Spinal cord (tissue), 10 donors: ENCODE data around the gene FAXDC2. TPM values are rescaled to one million over a fixed set of nuclear protein-coding genes. Genes with fewer than 3 reads are reported as not detected.
"Not testable (repeated sequence)": the region's sequence is repeated elsewhere in the genome, so short reads cannot be mapped to it uniquely, and the experiment has no call there.

Experiments used
- DNase-seq, 6 donors: peaks; one replicate each; pipeline versions ENCODE4 v3.0.0 to v3.0.0-alpha.2; 2013 to 2015; ENCODE audit warnings: low spot score in 6 of 6, low read depth in 4 of 6
- H3K27ac ChIP-seq: one replicate; pipeline ENCODE4 v1.5.1; 2013; ENCODE audit warnings: low read depth, low read length, control low read depth
- H3K27me3 ChIP-seq: one replicate; pipeline ENCODE4 v1.6.1; 2013; ENCODE audit warnings: low read length; ENCODE audit not compliant: control insufficient read depth, insufficient read depth
- H3K36me3 ChIP-seq: one replicate; pipeline ENCODE4 v1.6.1; 2013; ENCODE audit warnings: low read length; ENCODE audit not compliant: control insufficient read depth, insufficient read depth
- H3K4me1 ChIP-seq: one replicate; pipeline ENCODE4 v1.6.1; 2013; ENCODE audit warnings: low read length; ENCODE audit not compliant: control insufficient read depth, insufficient read depth
- H3K4me3 ChIP-seq: one replicate; pipeline ENCODE4 v1.5.1; 2013; ENCODE audit warnings: low read depth, low read length, control low read depth
- H3K9me3 ChIP-seq: one replicate; pipeline ENCODE4 v1.6.1; 2013; ENCODE audit warnings: low read length; ENCODE audit not compliant: control insufficient read depth, insufficient read depth
- WGBS: methylation state at CpG from one replicate; pipeline ENCODE4 v1.1.5; 2013; ENCODE audit warnings: missing lambda C conversion rate; ENCODE audit not compliant: insufficient coverage; 5-methylcytosine and 5-hydroxymethylcytosine counted together
- polyA plus RNA-seq, 2 donors: library from polyadenylated mRNA; unstranded; fragments of 120-200 nt; gene quantifications; one replicate each; pipeline ENCODE4 v1.2.1, GENCODE V29; 2013; ENCODE audit not compliant: insufficient read length in 2 of 2
- total RNA-seq, 2 donors: library from RNA; depleted of rRNA in 1 of 2; stranded (reverse); fragments of 120-200 nt in 1 of 2; fragments of >200 nt in 1 of 2; gene quantifications; one replicate each; pipeline versions ENCODE4 v1.2.3 to v1.2.4, GENCODE V29; 2013 to 2014
- donor health status: healthy.

The FAXDC2 gene
- total and polyA plus RNA-seq, 4 donors, result 19.3 to 54.9 (median 27.5) TPM

GRCh38 chr5:154849791-154850201 lies 607 bp downstream of the FAXDC2 start:
- Histone ChIP-seq H3K9me3 (no peaks in the 10 kb centered on the region), H3K4me3 (peak overlapping the region; percentile 77), H3K4me1 (peaks cover 10% of the 10 kb centered on the region), H3K27me3 (no peaks in the 10 kb centered on the region), H3K27ac (peak overlapping the region; percentile 97), H3K36me3 (no peaks in the 10 kb centered on the region)
- WGBS, result 60% methylated on average over 2 of the region's 2 CpGs
- DNase-seq, result peak in 1 of 6 donors; percentile 23

GRCh38 chr5:154849264-154849785 lies 1.1 kb downstream of the FAXDC2 start:
- WGBS, result 73% methylated on average over 3 of the region's 6 CpGs
- H3K9me3 ChIP-seq, result no peaks in the 10 kb centered on the region
- H3K27ac ChIP-seq, result peak overlapping the region; percentile 97
- DNase-seq, result peak in 1 of 6 donors; percentile 37
- peaks cover 10% of the 10 kb centered on the region for H3K4me1 ChIP-seq
- H3K27me3 ChIP-seq, result no peaks in the 10 kb centered on the region
- no peaks in the 10 kb centered on the region for H3K36me3 ChIP-seq
- H3K4me3 ChIP-seq, result peak overlapping the region; percentile 77

DNA sequence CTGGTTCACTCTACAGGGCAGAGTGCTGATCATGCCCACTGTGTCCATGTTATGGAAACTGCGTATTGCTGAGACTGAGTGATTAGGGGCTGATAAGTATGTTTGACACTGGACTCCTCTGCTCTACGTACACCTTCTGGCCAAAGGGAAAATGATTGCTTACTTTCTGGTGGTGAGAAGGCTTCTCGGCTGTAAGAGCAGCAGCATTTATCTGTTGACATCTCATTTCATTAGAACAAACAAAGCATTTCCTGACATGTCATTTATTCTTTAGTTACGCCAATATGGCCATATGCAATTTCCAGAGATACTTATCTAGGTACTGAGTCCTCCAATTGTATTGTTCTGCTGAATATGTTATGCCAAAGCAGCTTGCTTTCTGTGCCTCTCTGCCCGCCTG lies 5.6 kb downstream of the FAXDC2 start:
- Histone ChIP-seq H3K27me3 (no peaks in the 10 kb centered on the region), H3K9me3 (no peaks in the 10 kb centered on the region), H3K4me1 (no peaks in the 10 kb centered on the region), H3K27ac (no peak overlapping the region), H3K36me3 (no peaks in the 10 kb centered on the region), H3K4me3 (no peak overlapping the region)
- 100% methylated on average over 1 of the region's 5 CpGs for WGBS
- no peak for DNase-seq

DNA sequence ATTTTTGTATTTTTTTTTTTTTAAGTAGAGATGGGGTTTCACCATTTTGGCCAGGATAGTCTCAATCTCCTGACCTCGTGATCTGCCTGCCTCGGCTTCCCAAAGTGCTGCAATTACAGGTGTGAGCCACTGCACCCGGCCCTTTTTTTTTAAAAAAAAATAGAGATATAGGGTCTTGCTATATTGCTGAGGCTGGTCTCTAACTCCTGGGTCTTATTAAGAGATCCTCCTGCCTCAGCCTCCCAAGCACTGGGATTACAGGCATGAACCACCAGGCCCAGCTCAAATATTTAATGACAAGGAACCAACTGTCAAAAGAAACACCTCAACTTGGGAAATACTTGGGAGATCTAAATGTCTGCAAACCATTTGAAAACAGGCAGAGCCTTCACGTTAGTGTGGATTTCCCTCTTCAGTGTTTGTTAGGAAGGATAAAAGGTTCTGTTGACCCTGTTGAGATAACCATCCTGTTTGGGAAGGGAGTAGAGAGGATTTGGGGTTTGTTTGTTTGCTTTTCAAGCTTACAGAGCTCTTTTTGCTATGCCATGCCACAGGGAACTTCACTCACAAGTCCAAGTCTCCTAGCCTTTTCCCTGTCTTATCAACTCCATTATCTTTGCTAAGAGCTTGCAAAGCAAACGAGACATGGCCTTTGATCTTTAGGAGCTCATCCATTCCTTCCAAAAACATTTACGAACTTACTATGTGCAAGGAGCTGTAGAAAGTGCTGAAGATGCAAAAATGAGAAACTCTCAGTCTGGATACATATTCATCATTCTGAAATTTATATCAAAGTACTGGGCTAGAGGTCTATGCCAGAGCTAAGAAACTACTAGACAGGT lies 7.5 kb downstream of the FAXDC2 start:
- H3K9me3 ChIP-seq, result no peaks in the 10 kb centered on the region
- no peaks in the 10 kb centered on the region for H3K27me3 ChIP-seq
- no peak for DNase-seq
- no peaks in the 10 kb centered on the region for H3K36me3 ChIP-seq
- no peak overlapping the region for H3K27ac ChIP-seq
- WGBS, result 93% methylated on average over 3 of the region's 6 CpGs
- no peaks in the 10 kb centered on the region for H3K4me1 ChIP-seq
- H3K4me3 ChIP-seq, result no peak overlapping the region

DNA sequence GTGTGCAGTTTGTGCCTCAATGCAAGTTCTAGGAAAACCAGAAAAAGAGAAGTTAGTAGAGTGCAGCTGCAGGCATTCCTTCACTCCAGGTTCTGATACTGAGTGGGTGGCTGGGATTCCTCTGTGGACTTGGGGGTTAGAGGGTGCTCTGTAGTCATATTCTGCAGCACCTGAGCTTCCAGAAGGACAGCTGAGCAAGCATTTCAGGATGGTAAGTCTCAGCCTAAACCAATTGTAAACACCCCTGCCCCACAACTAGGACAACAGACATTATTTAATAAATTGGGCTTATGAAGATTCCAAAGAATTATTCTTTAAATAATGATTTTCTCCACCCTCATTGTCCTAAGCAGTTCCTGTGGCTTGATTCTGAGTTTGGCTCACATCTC lies 9.1 kb downstream of the FAXDC2 start:
- Histone ChIP-seq H3K4me1 (no peaks in the 10 kb centered on the region), H3K27me3 (no peaks in the 10 kb centered on the region), H3K27ac (no peak overlapping the region), H3K4me3 (no peak overlapping the region), H3K36me3 (peaks cover 2% of the 10 kb centered on the region), H3K9me3 (no peaks in the 10 kb centered on the region)
- no peak for DNase-seq

DNA sequence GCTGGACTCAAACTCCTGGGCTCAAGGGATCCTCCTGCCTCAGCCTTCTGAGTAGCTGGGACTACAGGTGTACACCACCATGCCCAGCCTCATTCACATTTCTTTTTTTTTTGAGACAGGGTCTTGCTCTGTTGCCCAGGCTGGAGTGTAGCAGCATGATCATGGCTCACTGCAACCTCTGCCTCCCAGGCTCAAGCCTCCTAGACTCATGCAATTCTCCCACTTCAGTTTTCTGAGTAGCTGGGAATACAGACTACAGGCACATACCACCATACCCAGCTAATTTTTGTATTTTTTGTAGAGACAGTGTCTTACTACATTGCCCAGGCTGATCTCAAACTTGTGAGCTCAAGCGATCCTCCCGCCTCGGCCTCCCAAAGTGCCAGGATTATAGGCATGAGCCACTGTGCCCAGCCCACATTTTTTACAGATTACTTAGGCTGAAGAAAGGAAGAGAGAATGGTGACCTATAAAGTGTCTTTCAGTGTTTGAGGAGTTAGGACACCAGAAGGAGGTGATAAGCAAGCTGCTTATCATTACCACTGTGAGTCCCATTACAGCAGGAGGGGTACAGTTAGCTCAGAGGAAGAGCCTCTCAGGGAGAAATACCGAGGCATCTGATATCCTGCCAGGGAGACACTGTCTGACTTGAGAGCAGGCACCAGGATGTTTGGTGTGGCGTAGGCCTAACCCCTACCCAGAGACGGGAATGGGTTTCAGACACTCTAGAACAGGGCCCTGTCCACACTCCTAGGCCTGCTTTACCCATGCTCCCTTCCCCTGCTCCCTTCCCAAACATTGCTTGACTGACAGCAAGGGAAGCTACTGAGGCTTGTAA lies 9.7 kb downstream of the FAXDC2 start:
- Histone ChIP-seq H3K9me3 (no peaks in the 10 kb centered on the region), H3K4me1 (no peaks in the 10 kb centered on the region), H3K4me3 (no peak overlapping the region), H3K27ac (no peak overlapping the region), H3K27me3 (no peaks in the 10 kb centered on the region), H3K36me3 (peaks cover 2% of the 10 kb centered on the region)
- no peak for DNase-seq
- 81% methylated on average over 2 of the region's 6 CpGs for WGBS

DNA sequence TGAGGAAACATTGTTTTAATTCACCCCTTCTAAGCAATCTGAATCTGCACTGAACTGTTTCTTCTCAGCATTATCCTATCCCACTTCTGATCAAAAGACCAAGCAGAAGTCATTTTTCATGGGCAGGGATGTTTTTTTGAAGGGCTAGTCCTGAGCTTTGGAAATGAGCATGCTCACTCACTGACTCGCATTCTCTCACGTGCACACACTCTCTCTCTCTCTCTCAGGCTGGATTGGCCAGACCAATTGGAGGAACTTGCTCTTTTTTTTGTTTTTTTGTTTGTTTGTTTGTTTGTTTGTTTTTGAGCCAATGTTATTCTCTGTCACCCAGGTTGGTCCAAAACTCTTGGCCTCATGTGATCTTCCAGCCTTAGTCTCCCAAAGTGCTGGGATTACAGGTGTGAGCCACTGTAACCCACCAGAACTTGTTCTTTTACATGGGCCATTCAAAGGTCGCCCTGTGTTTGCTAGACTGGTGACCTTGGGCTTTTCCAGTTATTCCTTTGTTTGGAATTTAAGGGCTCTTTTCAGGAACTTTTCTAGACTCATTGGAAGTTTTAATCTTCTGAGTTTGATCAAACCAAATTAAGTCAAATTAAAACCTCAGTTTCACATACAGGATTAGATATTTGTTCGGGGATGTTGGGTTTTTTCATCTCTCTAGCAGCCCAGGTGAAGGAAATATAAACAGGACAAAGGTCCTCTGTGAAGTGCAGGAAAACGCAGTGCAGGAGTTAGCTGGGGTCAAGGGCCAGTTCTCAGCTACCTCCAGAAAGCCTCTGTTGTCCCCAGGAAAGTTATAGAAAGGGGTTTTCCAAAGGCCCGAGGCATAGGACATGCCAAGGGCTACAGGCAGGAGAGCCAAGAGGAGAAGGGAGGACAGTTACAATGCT lies 13.1 kb downstream of the FAXDC2 start:
- 96% methylated on average over 2 of the region's 6 CpGs for WGBS
- Histone ChIP-seq H3K36me3 (peaks cover 2% of the 10 kb centered on the region), H3K9me3 (no peaks in the 10 kb centered on the region), H3K27ac (no peak overlapping the region), H3K4me3 (no peak overlapping the region), H3K4me1 (peaks cover 4% of the 10 kb centered on the region), H3K27me3 (no peaks in the 10 kb centered on the region)
- no peak for DNase-seq

- Histone ChIP-seq H3K36me3 (peaks cover 2% of the 10 kb centered on the region), H3K9me3 (no peaks in the 10 kb centered on the region), H3K4me1 (peaks cover 4% of the 10 kb centered on the region), H3K4me3 (no peak overlapping the region), H3K27ac (no peak overlapping the region), H3K27me3 (no peaks in the 10 kb centered on the region)
- no peak for DNase-seq
- WGBS, result 95% methylated on average over 2 of the region's 6 CpGs
Observed at GRCh38 chr5:154836225-154836624, 14.2 kb downstream of the FAXDC2 start.

DNA sequence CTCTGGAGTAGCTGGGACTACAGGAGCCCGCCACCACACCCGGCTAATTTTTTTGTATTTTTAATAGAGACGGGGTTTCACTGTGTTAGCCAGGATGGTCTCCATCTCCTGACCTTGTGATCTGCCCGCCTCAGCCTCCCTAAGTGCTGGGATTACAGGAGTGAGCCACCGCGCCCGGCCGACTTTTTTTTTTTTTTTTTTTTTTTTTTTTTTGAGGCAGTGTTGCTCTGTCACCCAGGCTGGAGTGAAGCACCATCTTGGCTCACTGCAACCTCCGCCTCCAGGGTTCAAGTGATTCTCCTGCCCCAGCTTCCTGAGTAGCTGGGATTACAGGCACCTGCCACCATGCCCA lies 14.7 kb downstream of the FAXDC2 start:
- not testable (repeated sequence) for H3K9me3 ChIP-seq, H3K4me1 ChIP-seq, H3K27me3 ChIP-seq, H3K4me3 ChIP-seq, H3K27ac ChIP-seq, DNase-seq, H3K36me3 ChIP-seq
- no CpG with 5 or more reads among the region's 9 CpGs for WGBS
